ENCODE results near the gene CFAP99. TPM values are rescaled to one million over a fixed set of nuclear protein-coding genes. Genes with fewer than 3 reads are reported as not detected.
"Not testable (repeated sequence)": the region's sequence is repeated elsewhere in the genome, so short reads cannot be mapped to it uniquely, and the experiment has no call there.

Gene CFAP99
- polyA plus RNA-seq (2012; ENCODE audit: low read depth, missing spikeins) = not detected

- TF ChIP-seq POLR2A (IDR thresholded peaks at IDR 0.05; ENCODE audit: low read depth, low read length) (no peak), PAX5 (IDR thresholded peaks at IDR 0.05; ENCODE audit: insufficient read depth, low read length, severe bottlenecking) (peak; percentile 91)
- DNase-seq (ENCODE audit: insufficient read length, low spot score) = peak; percentile 98
- FAIRE-seq = peak; percentile 100
These were observed at the start of gene CFAP99 for GRCh38 chr4:2418650-2419571. Gene CFAP99 (plus strand): TSS chr4:2418955.

DNA sequence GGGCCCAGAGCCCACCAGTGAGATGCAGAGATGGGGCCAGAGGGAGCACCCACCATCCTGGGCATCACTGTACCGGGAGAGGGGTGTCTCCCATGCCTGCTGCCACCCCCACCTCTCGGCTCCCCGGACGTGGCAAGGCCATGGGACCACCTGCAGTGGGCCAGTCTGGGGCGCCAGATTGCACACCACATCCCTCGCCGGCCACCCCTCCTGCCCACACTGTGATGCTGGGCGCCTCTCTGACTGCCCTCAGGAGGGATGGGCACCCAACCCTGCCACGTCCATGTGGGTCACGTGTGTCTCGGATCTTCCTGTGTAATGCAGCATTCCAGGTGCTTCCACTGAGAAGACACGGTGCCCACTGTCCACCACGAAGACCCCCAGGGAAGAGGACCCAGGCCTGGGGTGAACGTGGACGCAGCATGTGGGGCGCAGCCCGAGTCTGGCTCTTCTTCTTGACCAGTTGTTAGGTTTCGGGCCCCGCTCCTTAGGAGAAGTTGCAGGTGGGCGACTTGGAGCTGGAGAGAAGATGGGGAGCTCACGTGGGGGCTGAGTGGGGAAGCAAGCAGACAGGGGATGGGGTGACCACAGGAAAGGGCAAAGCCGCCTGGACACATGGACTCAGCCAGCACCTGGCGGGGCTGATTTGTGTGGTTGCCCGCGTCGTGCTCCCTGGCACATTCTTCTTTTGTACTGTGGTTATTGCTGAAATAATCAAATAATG lies 48.0 kb upstream of the CFAP99 start:
- DNase-seq (ENCODE audit: insufficient read length, low spot score) (no peak), FAIRE-seq (no peak)
- TF ChIP-seq TAF1 (IDR thresholded peaks at IDR 0.05; ENCODE audit: low read depth, low read length) = no peak
- no peak for TF ChIP-seq PAX5 (IDR thresholded peaks at IDR 0.05; ENCODE audit: insufficient read depth, low read length, severe bottlenecking)
- TF ChIP-seq POLR2AphosphoS5 (IDR thresholded peaks at IDR 0.05; ENCODE audit: low read depth, low read length) = no peak

- TF ChIP-seq POLR2A (IDR thresholded peaks at IDR 0.05; ENCODE audit: low read depth, low read length) (no peak), TAF1 (IDR thresholded peaks at IDR 0.05; ENCODE audit: low read depth, low read length) (no peak), POLR2AphosphoS5 (IDR thresholded peaks at IDR 0.05; ENCODE audit: low read depth, low read length) (no peak), PAX5 (IDR thresholded peaks at IDR 0.05; ENCODE audit: insufficient read depth, low read length, severe bottlenecking) (no peak), POU2F2 (IDR thresholded peaks at IDR 0.05; ENCODE audit: low read depth, low read length) (no peak), SPI1 (IDR thresholded peaks at IDR 0.05; ENCODE audit: low read depth, low read length) (no peak)
- no peak for DNase-seq (ENCODE audit: insufficient read length, low spot score)
- no peak for FAIRE-seq
These were observed 46.8 kb upstream of the CFAP99 start for GRCh38 chr4:2371765-2372487.

GRCh38 chr4:2372488-2373030 lies 46.2 kb upstream of the CFAP99 start:
- FAIRE-seq (no peak), DNase-seq (ENCODE audit: insufficient read length, low spot score) (no peak)
- TF ChIP-seq POU2F2 (IDR thresholded peaks at IDR 0.05; ENCODE audit: low read depth, low read length) (no peak), PAX5 (IDR thresholded peaks at IDR 0.05; ENCODE audit: insufficient read depth, low read length, severe bottlenecking) (no peak), SPI1 (IDR thresholded peaks at IDR 0.05; ENCODE audit: low read depth, low read length) (no peak), POLR2AphosphoS5 (IDR thresholded peaks at IDR 0.05; ENCODE audit: low read depth, low read length) (no peak), TAF1 (IDR thresholded peaks at IDR 0.05; ENCODE audit: low read depth, low read length) (no peak), POLR2A (IDR thresholded peaks at IDR 0.05; ENCODE audit: low read depth, low read length) (no peak)

GRCh38 chr4:2373532-2373931 lies 45.2 kb upstream of the CFAP99 start:
- DNase-seq (ENCODE audit: insufficient read length, low spot score) = no peak
- no peak for TF ChIP-seq TAF1 (IDR thresholded peaks at IDR 0.05; ENCODE audit: low read depth, low read length)
- no peak for TF ChIP-seq POU2F2 (IDR thresholded peaks at IDR 0.05; ENCODE audit: low read depth, low read length)
- no peak for TF ChIP-seq POLR2A (IDR thresholded peaks at IDR 0.05; ENCODE audit: low read depth, low read length)
- TF ChIP-seq PAX5 (IDR thresholded peaks at IDR 0.05; ENCODE audit: insufficient read depth, low read length, severe bottlenecking) = no peak
- TF ChIP-seq POLR2AphosphoS5 (IDR thresholded peaks at IDR 0.05; ENCODE audit: low read depth, low read length) = no peak
- TF ChIP-seq SPI1 (IDR thresholded peaks at IDR 0.05; ENCODE audit: low read depth, low read length) = no peak
- no peak for FAIRE-seq

DNA sequence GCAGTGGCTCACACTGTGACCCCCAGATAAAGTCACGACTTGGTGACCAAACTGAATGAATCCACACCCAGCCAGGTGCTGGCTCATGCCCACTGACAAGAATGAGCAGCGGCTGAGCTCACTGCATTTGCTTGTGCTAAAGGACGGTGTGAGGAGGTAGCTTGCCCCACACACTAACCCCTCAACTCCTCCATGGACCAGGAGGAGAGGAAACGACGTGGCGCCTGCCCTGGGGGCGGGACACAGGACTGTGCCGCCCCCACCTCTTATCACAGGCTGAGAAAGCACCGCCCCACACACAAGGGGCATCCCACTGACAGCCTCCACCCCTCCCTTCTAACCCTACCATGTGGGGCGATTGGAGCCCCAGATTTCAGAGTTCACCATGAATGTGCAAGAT lies 43.3 kb upstream of the CFAP99 start:
- no peak for DNase-seq (ENCODE audit: insufficient read length, low spot score)
- FAIRE-seq = no peak
- no peak for TF ChIP-seq TAF1 (IDR thresholded peaks at IDR 0.05; ENCODE audit: low read depth, low read length)
- TF ChIP-seq POLR2A (IDR thresholded peaks at IDR 0.05; ENCODE audit: low read depth, low read length) = no peak
- TF ChIP-seq POLR2AphosphoS5 (IDR thresholded peaks at IDR 0.05; ENCODE audit: low read depth, low read length) = no peak
- TF ChIP-seq POU2F2 (IDR thresholded peaks at IDR 0.05; ENCODE audit: low read depth, low read length) = no peak
- no peak for TF ChIP-seq SPI1 (IDR thresholded peaks at IDR 0.05; ENCODE audit: low read depth, low read length)
- TF ChIP-seq PAX5 (IDR thresholded peaks at IDR 0.05; ENCODE audit: insufficient read depth, low read length, severe bottlenecking) = no peak

DNA sequence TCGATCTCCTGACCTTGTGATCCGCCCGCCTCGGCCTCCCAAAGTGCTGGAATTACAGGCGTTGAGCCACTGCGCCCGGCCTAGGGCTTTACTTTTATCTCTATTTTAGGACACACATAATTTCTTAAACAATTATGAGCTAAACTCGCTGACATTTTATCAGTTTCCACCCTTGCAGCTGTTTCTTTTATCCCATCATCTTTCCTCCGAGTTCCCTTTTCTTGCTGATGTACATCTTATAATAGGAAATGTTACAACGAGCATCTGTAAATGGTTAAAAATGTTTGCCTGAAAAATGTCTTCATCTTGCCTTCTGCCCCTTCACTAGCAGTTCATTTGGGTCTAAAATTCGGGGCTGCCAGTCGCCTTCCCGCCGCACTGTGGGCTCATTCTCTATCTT lies 41.5 kb upstream of the CFAP99 start:
- TF ChIP-seq SPI1 (IDR thresholded peaks at IDR 0.05; ENCODE audit: low read depth, low read length) (no peak), POU2F2 (IDR thresholded peaks at IDR 0.05; ENCODE audit: low read depth, low read length) (no peak), POLR2A (IDR thresholded peaks at IDR 0.05; ENCODE audit: low read depth, low read length) (no peak), PAX5 (IDR thresholded peaks at IDR 0.05; ENCODE audit: insufficient read depth, low read length, severe bottlenecking) (no peak), TAF1 (IDR thresholded peaks at IDR 0.05; ENCODE audit: low read depth, low read length) (no peak), POLR2AphosphoS5 (IDR thresholded peaks at IDR 0.05; ENCODE audit: low read depth, low read length) (no peak)
- DNase-seq (ENCODE audit: insufficient read length, low spot score) (no peak), FAIRE-seq (no peak)

DNA sequence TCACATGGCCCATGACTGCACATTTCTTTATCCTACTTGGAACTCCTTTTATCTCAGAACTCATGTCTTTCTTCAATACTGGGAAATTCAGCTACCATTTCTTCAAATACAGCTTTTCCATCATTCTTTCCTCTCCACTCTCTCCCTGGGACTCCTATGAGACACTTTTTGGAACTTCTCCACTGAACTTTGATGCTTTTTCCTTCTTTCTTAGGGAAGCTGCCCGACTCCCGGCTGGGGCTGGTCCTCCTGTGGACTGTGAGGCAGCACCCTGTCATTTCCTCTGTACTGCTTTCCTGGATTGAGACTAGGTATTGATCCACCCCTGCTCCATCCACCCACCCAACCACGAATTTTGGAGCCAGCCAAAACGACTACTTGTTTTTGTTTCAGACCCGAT lies 40.4 kb upstream of the CFAP99 start:
- no peak for FAIRE-seq
- DNase-seq (ENCODE audit: insufficient read length, low spot score) = no peak
- TF ChIP-seq TAF1 (IDR thresholded peaks at IDR 0.05; ENCODE audit: low read depth, low read length) (no peak), SPI1 (IDR thresholded peaks at IDR 0.05; ENCODE audit: low read depth, low read length) (no peak), POU2F2 (IDR thresholded peaks at IDR 0.05; ENCODE audit: low read depth, low read length) (no peak), PAX5 (IDR thresholded peaks at IDR 0.05; ENCODE audit: insufficient read depth, low read length, severe bottlenecking) (no peak), POLR2AphosphoS5 (IDR thresholded peaks at IDR 0.05; ENCODE audit: low read depth, low read length) (no peak), POLR2A (IDR thresholded peaks at IDR 0.05; ENCODE audit: low read depth, low read length) (no peak)

DNA sequence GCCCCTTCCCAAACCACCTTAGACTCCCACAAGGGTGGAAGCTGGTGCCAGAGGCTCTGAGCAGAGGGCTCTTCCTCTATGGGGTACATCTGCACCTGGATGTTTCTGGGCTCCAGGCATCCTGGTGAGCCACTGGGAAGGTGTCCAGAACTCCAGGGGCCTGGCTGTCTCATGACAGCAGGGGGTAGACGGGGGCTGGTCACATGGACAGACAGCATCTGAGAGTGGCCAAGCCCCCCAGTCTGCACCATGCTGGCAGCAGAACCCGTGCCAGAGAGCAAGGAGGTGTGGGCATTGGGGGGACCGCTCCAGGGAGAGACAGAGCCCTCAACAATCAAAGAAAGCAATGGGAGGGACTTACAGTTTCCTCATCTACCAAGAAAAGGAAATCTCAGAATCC lies 39.9 kb upstream of the CFAP99 start:
- no peak for TF ChIP-seq POU2F2 (IDR thresholded peaks at IDR 0.05; ENCODE audit: low read depth, low read length)
- TF ChIP-seq TAF1 (IDR thresholded peaks at IDR 0.05; ENCODE audit: low read depth, low read length) = no peak
- TF ChIP-seq POLR2AphosphoS5 (IDR thresholded peaks at IDR 0.05; ENCODE audit: low read depth, low read length) = no peak
- TF ChIP-seq SPI1 (IDR thresholded peaks at IDR 0.05; ENCODE audit: low read depth, low read length) = no peak
- TF ChIP-seq PAX5 (IDR thresholded peaks at IDR 0.05; ENCODE audit: insufficient read depth, low read length, severe bottlenecking) = no peak
- TF ChIP-seq POLR2A (IDR thresholded peaks at IDR 0.05; ENCODE audit: low read depth, low read length) = no peak
- DNase-seq (ENCODE audit: insufficient read length, low spot score) (no peak), FAIRE-seq (no peak)

DNA sequence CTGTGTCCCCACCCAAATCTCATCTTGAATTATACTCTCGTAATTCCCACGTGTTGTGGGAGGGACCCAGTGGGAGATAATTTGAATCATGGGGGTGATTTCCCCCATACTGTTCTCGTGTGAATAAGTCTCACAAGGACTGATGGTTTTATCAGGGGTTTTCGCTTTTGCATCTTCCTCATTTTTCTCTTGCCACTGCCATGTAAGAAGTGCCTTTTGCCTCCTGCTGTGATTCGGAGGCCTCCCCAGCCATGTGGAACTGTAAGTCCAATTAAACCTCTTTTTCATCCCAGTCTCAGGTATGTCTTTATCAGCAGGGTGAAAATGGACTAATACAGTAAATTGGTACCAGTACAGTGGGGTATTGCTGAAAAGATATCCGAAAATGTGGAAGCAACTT lies 38.2 kb upstream of the CFAP99 start:
- FAIRE-seq; DNase-seq (ENCODE audit: insufficient read length, low spot score): not testable (repeated sequence)

DNA sequence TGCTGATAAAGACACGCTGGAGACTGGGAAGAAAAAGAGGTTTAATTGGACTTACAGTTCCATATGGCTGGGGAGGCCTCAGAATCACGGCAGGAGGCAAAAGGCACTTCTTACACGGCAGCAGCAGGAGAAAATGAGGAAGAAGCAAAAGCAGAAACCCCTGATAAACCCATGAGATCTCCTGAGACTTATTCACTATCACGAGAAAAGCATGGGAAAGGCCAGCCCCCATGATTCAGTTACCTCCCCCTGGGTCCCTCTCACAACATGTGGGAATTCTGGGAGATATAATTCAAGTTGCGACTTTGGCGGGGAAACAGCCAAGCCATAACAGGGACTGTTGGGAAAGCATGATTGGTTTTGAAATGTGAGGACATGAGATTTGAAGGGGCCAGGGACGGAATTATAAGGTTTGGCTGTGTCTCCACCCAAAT lies 36.0 kb upstream of the CFAP99 start:
- not testable (repeated sequence) for FAIRE-seq; DNase-seq (ENCODE audit: insufficient read length, low spot score)

- not testable (repeated sequence) for DNase-seq (ENCODE audit: insufficient read length, low spot score); FAIRE-seq
These were observed 35.5 kb upstream of the CFAP99 start for GRCh38 chr4:2383220-2383631.
